GM12872 (cell line): Measurements from ENCODE around the gene NAV3.

ENCODE experiments used
- CTCF ChIP-seq: IDR thresholded peaks from 3 replicates; pipeline ENCODE4 v1.5.1; 2011; ENCODE audit warnings: low read depth, mild to moderate bottlenecking, low read length, moderate library complexity; ENCODE audit not compliant: insufficient read depth

Gene NAV3

GRCh38 chr12:78099806-78100205 lies 269.1 kb downstream of the NAV3 start:
- TF ChIP-seq CTCF = no peak

- TF ChIP-seq CTCF = no peak
These were observed 270.6 kb downstream of the NAV3 start for GRCh38 chr12:78101113-78101876.

GRCh38 chr12:78101946-78102635 lies 271.4 kb downstream of the NAV3 start:
- TF ChIP-seq CTCF = 0 out of 3 replicates have a peak, but pooled peaks have one; percentile 15

GRCh38 chr12:78115889-78116288 lies 285.2 kb downstream of the NAV3 start:
- no peak for TF ChIP-seq CTCF

GRCh38 chr12:78118036-78118435 lies 287.3 kb downstream of the NAV3 start:
- TF ChIP-seq CTCF = no peak

GRCh38 chr12:78118486-78118885 lies 287.8 kb downstream of the NAV3 start:
- no peak for TF ChIP-seq CTCF

GRCh38 chr12:78119351-78119918 lies 288.7 kb downstream of the NAV3 start:
- TF ChIP-seq CTCF = no peak
